Amygdala (tissue), 56 donors: ENCODE results near the gene HOOK2.
"Not testable (repeated sequence)": the region's sequence is repeated elsewhere in the genome, so short reads cannot be mapped to it uniquely, and the experiment has no call there.

ENCODE experiments used
- DNase-seq, 56 donors: peaks; one replicate each; lab custom pipeline; 2025; lab: John Stamatoyannopoulos, UW

HOOK2 gene

DNA sequence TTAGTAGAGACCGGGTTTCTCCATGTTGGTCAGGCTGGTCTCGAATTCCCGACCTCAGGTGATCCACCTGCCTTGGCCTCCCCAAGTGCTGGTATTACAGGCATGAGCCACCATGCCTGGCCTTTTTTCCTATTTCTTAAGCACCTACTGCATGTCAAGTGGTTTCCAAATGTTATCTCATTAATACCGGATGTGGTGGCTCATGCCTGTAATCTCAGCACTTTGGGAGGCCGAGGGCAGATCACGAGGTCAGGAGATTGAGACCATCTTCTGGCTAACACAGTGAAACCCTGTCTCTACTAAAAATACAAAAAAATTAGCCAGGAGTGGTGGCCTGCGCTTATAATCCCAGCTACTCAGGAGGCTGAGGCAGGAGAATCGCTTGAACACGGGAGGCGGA, 49.7 kb downstream of the HOOK2 start:
- not testable (repeated sequence) for DNase-seq

DNA sequence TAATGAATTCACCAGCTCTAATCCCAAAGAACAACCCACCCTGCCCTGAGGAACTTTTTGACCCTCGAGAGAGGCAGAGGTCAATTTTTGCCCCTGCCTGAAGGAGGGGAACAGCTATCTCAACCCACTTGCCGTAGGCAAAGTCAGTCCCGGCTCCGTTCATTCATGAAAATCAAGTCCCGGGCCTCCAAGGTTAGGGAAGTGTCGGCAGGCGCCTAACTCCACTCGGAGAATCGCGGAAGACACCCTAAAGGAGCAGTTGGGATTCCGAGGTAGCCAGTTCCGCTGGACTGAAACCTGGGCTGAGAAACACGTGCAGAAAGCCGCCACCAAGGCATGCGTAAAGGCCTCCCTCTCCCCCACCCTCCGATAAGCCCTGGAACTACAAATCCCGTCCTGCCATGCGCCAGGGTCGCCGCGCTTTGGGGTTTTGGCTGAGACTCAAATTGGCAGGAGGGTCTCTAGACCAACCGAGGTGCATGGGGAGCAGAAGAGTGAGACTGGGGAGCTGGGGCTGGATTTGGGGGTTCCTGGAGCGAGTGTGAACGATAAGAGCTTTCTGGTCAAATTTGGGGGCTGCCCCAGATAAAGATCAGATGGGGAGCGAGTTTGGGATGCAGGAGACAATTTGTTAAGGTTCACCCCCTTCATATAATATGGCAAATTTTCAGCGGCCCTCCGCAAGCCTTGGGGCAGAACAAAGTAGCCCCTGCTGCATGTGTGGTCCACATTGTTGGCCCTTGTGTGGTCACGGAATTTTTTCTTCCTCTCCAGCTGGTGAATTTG, 51.5 kb downstream of the HOOK2 start, which contains the start of gene TNPO2:
Gene TNPO2, minus strand, starts transcription at position 292 of the 786 bp plus-strand sequence. CDS start 2,955 bp downstream, outside the sequence.
- DNase-seq: peak in 49 of 56 donors; percentile 6 to 67 (median 39)

DNA sequence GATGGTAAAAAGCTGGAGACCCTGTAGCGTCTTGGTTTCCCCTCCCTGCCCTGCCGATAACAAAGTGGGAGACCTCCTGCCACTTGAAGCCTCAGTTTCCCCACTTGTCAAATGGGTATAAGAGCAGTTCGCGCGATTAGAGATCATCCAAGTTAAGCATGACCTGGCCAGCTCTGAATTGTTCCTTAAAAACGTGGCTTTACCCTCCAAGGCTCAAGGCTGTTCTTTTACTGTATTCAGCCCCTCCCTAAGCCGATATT, 52.0 kb downstream of the HOOK2 start:
- DNase-seq: no peak

DNA sequence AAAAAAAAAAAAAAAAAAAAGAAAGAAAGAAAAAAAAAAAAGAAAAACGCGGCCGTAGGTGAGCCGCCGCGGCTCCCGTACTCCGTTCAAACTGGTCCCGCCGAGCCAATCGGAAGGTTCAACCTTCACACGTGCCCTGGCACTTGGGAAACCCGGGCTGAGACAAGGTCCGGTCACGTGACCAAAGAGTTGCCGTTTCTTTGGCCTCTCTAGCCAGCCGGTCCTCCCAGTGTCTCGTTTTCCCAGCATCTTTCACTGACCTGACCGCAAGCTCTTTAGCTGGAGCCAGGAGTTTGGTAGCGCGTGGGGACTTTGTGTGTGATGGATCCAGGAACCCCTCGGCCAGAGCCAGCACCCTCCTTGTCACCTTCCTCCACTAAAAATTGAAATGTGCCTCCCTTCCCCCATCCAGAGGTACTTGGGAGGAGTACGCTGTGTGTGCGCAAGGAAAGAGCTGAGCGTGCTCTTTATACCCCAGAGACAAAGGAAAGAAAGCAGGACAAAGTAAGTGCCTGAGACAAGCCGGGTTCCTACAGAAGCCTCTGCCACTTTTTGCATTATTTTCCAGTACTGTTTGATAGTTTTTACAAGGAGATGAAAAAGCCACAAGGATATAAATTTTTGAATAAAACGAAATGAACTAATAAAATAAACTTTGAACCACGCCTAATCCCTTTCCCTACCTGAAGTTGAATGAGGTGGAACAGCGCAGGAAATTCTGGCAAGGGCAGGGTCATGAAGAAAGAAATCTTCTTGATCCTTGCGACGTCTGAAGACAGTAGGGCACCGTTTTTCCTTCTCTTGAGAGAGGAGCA, 52.6 kb downstream of the HOOK2 start:
- peak; percentile 27 to 99 (median 93) for DNase-seq

DNA sequence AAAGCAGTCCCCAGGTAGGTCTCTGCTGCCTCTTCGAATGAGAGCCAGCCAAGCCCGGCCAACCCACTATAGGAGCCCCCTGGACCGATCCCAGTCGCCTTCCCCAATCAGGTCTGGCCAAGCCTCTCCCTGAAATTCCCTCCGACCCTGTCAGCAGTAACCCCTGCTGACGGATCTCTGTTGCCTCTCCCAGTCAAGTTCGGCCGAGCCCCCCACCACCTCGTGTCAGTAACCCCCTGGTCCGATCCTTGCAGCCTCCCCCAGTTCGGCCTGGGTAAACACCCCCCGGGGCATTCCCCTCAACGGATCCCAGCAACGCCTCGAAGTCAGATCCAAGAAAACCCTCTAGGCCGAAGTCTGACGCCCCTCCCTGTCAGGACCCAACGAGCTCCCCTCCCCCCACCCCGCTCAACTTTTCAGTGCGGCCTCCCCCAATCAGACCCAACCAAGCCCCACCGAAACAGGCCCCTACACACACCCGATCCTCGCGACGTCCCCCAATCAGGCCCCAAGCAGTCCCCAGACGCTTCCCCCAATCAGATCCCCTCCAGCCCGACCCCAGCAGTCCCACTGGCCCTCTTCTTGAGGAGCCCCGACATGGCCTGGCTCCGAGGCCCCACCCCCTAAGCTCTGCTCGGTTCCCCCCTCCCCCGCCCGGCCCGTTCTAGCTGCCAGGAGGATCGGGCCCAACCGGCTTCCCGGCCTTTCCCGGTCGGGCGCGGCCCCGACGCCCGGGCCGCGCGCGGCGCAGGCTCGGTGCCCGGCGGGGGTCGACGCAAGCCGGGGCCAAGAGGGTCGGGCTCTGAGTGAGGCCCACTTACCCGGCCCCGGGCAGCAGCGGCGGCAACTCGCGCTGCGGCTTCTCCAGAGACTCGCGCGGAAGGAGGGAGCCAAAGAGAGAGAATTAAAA, 53.4 kb downstream of the HOOK2 start:
- DNase-seq: peak in 44 of 56 donors; percentile 17 to 75 (median 52)

DNA sequence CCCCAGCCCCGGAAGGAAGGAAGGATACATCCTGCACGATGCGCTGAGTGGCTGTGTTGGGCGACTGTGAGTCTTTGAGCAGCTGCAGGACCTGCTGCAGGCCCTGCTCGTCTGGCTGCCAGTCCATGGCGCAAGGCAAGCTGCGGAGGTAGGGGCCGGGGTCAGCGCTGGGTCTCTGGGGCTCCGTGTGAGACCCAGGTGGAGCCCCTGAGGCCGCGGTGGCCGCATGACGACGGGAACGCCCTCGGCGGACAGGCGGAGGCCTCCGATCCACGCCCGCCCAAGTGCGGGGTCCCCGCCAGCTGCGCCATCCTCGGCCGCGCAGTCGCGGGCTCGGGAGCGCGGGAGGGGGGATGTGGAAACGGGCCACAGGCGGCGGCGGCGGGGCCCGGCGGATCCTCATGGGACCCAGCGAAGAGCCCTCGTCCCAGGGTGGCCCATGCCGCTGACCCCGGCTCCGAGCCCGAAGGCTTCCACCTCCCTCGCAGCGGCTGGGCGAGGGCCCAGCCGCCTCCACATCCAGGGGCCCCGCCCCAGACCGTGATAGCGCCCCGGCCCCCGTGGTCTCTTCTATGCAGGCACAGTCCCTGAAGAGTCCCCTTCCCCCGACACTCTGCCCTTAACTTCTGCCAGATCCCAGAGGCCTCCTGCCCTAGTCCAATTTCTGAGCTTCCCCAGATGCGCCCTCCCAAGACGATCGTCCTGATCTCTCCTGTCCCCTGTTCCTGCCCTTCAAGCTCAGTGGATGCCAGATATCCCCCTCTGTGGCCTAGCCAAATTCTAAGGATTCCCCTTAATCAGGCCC, 54.3 kb downstream of the HOOK2 start:
- peak in 16 of 56 donors; percentile 2 to 52 (median 18) for DNase-seq

DNA sequence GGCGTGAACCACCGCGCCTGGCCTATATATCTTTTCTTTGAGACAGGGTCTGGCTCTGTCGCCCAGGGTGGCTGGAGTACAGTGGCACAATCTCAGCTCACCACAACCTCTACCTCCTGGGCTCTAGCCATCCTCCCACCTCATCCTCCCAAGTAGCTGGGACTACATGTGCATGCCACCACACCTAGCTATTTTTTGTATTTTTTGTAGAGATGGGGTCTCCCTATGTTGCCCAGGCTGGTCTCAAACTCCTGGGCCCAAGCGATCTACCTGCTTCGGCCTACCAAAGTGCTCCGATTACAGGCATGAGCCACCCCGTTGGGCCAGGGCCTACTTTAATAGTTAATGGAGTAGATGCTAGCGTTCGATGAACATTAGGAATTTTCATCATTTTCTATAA, 55.1 kb downstream of the HOOK2 start:
- no peak for DNase-seq

DNA sequence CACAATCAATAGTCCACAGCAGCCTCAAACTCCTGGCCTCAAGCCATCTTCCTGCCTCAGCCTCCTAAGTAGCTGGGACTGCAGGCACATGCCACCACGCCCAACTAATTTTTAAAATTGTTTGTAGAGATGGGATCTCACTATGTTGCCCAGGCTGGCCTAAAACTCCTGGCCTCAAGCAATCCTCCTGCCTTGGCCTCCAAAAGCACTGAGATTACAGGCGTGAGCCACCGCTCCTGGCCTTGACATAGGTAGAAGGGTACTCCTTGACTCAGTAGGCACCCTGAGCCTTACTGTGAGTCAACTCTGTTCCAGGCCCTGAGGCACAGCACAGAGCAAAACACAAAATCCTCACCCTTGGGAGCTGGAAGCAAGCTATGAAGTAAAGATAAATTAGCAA, 59.4 kb downstream of the HOOK2 start:
- DNase-seq: no peak

DNA sequence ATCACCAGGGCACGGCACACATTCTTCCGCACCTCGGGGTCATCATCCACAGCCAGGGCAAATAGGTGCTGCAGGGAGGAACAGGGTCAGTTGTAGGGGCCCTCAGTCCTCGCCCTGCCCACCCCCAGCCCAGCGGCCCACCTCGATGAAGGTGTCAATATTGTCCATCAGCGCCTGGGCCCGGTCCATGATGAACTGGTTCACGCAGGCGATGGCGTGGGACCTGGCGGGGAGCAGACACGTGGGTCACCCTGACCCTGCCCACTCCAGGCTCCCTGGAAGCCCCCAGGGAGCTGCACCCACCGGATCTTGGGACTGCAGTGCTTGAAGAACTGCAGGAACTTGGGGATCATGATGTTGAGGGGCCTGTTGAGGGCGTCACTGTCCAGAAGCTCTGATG, 60.2 kb downstream of the HOOK2 start:
- DNase-seq: no peak

DNA sequence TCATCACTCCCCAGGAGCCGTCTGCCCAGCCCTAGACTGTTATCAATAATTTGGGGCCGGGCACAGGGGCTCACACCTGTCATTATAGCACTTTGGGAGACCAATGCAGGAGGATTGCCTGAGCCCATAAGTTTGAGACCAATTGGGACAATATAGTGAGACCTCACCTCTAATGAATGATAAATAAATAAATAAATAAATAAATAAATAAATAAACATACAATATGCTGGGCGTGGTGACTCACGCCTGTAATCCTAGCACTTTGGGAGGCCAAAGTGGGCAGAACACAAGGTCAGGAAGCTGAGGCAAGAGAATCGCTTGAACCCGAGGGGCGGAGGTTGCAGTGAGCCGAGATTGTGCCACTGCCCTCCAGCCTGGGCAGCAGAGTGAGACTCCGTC, 62.0 kb downstream of the HOOK2 start:
- DNase-seq: not testable (repeated sequence)
